ENCODE data around the gene CPPED1. TPM values are rescaled to one million over a fixed set of nuclear protein-coding genes. Genes with fewer than 3 reads are reported as not detected.

The CPPED1 gene
- total and polyA plus RNA-seq, 2 experiments from 2014 or later, result 6.2 to 7.3 TPM

DNA sequence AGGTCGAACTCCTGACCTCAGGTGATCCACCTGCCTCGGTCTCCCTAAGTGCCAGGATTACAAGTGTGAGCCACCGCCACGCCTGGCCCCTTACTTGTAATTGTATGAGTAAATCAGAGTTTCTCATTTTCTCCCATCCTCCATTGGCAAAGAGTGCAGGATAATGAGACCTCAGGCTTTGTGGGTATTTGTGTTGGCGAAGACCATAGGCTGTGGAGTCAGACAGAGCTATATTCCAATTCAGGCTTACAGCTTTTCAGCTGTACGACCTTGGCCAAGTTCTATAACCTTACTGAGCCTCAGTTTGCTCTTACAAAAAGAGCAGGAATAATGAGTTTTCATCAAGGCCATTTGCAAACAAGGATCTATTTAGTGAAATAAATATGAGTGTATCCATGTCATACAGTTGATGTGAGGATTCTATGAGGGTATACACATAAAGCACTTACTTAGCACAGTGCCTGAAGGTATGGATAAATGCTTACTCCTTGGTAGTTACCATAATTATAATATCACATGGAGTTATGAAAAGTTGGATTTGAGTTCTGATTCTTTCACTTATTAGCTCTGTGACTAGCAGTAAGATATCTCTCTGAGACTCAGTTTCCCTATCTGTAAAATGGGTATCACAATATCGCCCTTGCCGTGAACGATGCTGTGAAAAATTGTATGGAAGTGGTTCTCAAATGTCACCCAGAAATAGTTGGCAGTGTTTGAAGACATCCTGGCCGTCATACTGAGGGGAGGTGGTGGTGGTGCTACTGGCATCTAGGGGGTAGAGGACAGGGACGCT, 25.6 kb upstream of the CPPED1 start:
- H3K36me3 Mint-ChIP-seq (ENCODE audit: low read depth), result no peaks in the 10 kb centered on the region
- H3K9me3 Mint-ChIP-seq, result no peaks in the 10 kb centered on the region
- H3K9me2 ChIP-seq (ENCODE audit: insufficient read depth), result peaks cover 5% of the 10 kb centered on the region; the same call in 1 of the 2 replicates
- no peaks in the 10 kb centered on the region for H3F3A ChIP-seq (replicated peaks; ENCODE audit: low read depth)
- TF ChIP-seq NANOG (IDR thresholded peaks at IDR 0.05; ENCODE audit: borderline replicate concordance), result no peak
- no peak for TF ChIP-seq CREB1 (CRISPR knock-in tag; IDR thresholded peaks at IDR 0.05; ENCODE audit: low read depth)
- TF ChIP-seq ZNF331 (CRISPR knock-in tag; IDR thresholded peaks at IDR 0.05; ENCODE audit: low read depth), result no peak
- no peak for TF ChIP-seq EZH2phosphoT487 (IDR thresholded peaks at IDR 0.05; ENCODE audit: unreplicated experiment)
- TF ChIP-seq JUNB (IDR thresholded peaks at IDR 0.05; ENCODE audit: unreplicated experiment), result no peak
- TF ChIP-seq STAT1 (IDR thresholded peaks at IDR 0.05; ENCODE audit: unreplicated experiment), result no peak
- no peak for TF ChIP-seq POLR2AphosphoS5 (IDR thresholded peaks at IDR 0.05; ENCODE audit: low read depth)
- TF ChIP-seq EZH2 (IDR thresholded peaks at IDR 0.05; ENCODE audit: low read depth, unreplicated experiment), result no peak
- TF ChIP-seq, protein P1, sequence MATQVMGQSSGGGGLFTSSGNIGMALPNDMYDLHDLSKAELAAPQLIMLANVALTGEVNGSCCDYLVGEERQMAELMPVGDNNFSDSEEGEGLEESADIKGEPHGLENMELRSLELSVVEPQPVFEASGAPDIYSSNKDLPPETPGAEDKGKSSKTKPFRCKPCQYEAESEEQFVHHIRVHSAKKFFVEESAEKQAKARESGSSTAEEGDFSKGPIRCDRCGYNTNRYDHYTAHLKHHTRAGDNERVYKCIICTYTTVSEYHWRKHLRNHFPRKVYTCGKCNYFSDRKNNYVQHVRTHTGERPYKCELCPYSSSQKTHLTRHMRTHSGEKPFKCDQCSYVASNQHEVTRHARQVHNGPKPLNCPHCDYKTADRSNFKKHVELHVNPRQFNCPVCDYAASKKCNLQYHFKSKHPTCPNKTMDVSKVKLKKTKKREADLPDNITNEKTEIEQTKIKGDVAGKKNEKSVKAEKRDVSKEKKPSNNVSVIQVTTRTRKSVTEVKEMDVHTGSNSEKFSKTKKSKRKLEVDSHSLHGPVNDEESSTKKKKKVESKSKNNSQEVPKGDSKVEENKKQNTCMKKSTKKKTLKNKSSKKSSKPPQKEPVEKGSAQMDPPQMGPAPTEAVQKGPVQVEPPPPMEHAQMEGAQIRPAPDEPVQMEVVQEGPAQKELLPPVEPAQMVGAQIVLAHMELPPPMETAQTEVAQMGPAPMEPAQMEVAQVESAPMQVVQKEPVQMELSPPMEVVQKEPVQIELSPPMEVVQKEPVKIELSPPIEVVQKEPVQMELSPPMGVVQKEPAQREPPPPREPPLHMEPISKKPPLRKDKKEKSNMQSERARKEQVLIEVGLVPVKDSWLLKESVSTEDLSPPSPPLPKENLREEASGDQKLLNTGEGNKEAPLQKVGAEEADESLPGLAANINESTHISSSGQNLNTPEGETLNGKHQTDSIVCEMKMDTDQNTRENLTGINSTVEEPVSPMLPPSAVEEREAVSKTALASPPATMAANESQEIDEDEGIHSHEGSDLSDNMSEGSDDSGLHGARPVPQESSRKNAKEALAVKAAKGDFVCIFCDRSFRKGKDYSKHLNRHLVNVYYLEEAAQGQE (IDR thresholded peaks at IDR 0.05; ENCODE audit: unreplicated experiment), result no peak
- TF ChIP-seq ZNF462 (CRISPR knock-in tag; IDR thresholded peaks at IDR 0.05), result no peak
- no peak for TF ChIP-seq CTCF (conservative IDR thresholded peaks at IDR 0.05; ENCODE audit: low read depth in 2 of 2)
- TF ChIP-seq ZNF114 (CRISPR knock-in tag; IDR thresholded peaks at IDR 0.05), result no peak
- TF ChIP-seq, protein P2, sequence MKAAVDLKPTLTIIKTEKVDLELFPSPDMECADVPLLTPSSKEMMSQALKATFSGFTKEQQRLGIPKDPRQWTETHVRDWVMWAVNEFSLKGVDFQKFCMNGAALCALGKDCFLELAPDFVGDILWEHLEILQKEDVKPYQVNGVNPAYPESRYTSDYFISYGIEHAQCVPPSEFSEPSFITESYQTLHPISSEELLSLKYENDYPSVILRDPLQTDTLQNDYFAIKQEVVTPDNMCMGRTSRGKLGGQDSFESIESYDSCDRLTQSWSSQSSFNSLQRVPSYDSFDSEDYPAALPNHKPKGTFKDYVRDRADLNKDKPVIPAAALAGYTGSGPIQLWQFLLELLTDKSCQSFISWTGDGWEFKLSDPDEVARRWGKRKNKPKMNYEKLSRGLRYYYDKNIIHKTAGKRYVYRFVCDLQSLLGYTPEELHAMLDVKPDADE (IDR thresholded peaks at IDR 0.05), result no peak
- no peak for DNase-seq (ENCODE audit: low spot score)
- no peaks in the 10 kb centered on the region for H3K27me3 ChIP-seq (ENCODE audit: insufficient read depth)
- H3K4me1 ChIP-seq (ENCODE audit: insufficient read depth), result peaks cover 13% of the 10 kb centered on the region; the same call in 1 of the 2 replicates
- no peak overlapping the region for H3K27ac Mint-ChIP-seq
- H3K4me3 Mint-ChIP-seq, result no peak overlapping the region
- H2AFZ ChIP-seq, result no peak overlapping the region
- no peak overlapping the region for H3K27ac ChIP-seq (ENCODE audit: low read depth)
- no peak overlapping the region for H3K4me2 ChIP-seq
- H4K20me1 ChIP-seq (replicated peaks; ENCODE audit: insufficient read depth), result no peaks in the 10 kb centered on the region
- H3K36me3 ChIP-seq (ENCODE audit: insufficient read depth), result no peaks in the 10 kb centered on the region
- no peak for ATAC-seq
- no peak overlapping the region for H3K4me3 ChIP-seq
- H3K4me1 Mint-ChIP-seq, result no peaks in the 10 kb centered on the region
- H3K27me3 Mint-ChIP-seq (ENCODE audit: insufficient read depth, low read depth, poor library complexity), result peaks cover 3% of the 10 kb centered on the region
- no peaks in the 10 kb centered on the region for H3K79me2 ChIP-seq (replicated peaks; ENCODE audit: insufficient read depth)

Data from GM23338 (cell line).